Subcutaneous preadipocyte (primary cell): ENCODE data around the gene TUBB8B. TPM values are rescaled to one million over a fixed set of nuclear protein-coding genes. Genes with fewer than 3 reads are reported as not detected.

Source experiments
- small RNA-seq: library from RNA; depleted of rRNA; stranded (forward); fragments of <200 nt; gene quantifications from one replicate; pipeline ENCODE3, GENCODE V24; 2012
- total RNA-seq: library from RNA; depleted of rRNA; stranded (reverse); fragments of >200 nt; gene quantifications from 2 replicates; pipeline ENCODE4 v1.2.3, GENCODE V29; 2012

Gene TUBB8B
- total RNA-seq: not detected in 2 replicates

DNA sequence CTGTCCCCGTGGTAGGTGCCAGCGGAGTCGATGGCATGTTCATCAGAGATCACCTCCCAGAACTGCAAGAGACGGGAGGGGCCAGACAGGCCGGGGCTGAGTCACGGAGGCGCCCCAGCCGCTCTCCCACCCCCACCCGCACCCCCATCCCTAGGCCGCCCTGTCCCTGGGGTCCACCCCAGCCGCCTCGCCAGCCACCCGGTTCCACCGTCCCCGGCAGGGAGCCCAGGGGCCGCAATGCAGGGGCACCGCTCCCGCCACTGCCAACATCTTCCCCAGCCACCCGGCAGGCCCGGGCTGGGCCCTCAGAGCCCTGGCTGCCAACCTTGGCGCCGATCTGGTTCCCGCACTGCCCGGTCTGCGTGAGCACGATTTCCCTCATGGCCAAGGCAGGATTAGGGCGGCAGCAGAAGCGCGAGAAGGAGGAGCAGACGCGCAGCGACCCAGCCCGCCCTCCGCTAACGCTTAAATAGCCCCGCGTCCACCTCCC is at the start of gene TUBB8B:
Gene TUBB8B (minus strand): TSS at position 440 of the 490 bp plus-strand sequence. CDS start 58 bp downstream, at position 382.

Small RNAs within 50 kb of the gene (small RNA-seq; reads per million reads assigned to genes)
- not detected for gene AP001005.2

Other genes with a start within 250 kb of the TUBB8B start
- 18.4 and 19.0 TPM in 2 replicates for gene USP14, start 108.9 kb upstream of the TUBB8B start, total RNA-seq
- gene THOC1, start 218.4 kb upstream of the TUBB8B start, total RNA-seq: 43.0 and 52.4 TPM in 2 replicates